Endothelial cell of umbilical vein (primary cell): ENCODE measurements around the gene LFNG. TPM values are rescaled to one million over a fixed set of nuclear protein-coding genes. Genes with fewer than 3 reads are reported as not detected.

ENCODE experiments used
- BruUV-seq: library from RNA; stranded (reverse); fragments of 400-500 nt; replicated peaks from 2 replicates; lab custom pipeline; 2021; lab: Mats Ljungman, UMichigan
- CTCF ChIA-PET: fragments of 300-600, 350-600 bp; sonication (Branson Sonifier 250); formaldehyde crosslinking; loops from one replicate; lab custom pipeline; 2021; ENCODE audit warnings: antibody characterized with exemption, inconsistent platforms; lab: Charles Lee
- POLR2A ChIA-PET: fragments of 300-600, 350-600 bp; sonication (Branson Sonifier 250); formaldehyde crosslinking; loops from one replicate; lab custom pipeline; 2021; ENCODE audit warnings: antibody characterized with exemption, inconsistent platforms; lab: Charles Lee
- DNase-seq: peaks from one replicate; pipeline ENCODE4 v3.0.0-alpha.2; 2011; ENCODE audit warnings: low read depth, low spot score
- FAIRE-seq: peaks from 2 replicates; lab custom pipeline; 2011; peaks lifted over from hg19 to GRCh38; lab: Jason Lieb, UNC
- H2AFZ ChIP-seq: 2 replicates; pipeline ENCODE4 v1.6.0; 2012; ENCODE audit warnings: low read depth, low read length, control low read depth, inconsistent platforms
- H3K27ac ChIP-seq: 2 replicates; pipeline ENCODE4 v1.5.1; 2011; ENCODE audit warnings: low read depth, mild to moderate bottlenecking, control low read depth, low read length, moderate library complexity; ENCODE audit not compliant: insufficient read depth
- H3K27me3 ChIP-seq, 2 experiments: 2 replicates each; pipeline versions ENCODE4 v1.6.0 to v1.6.1; 2011; ENCODE audit warnings: low read length in 2 of 2, mixed read lengths in 1 of 2; ENCODE audit not compliant: control insufficient read depth in 2 of 2, insufficient read depth in 2 of 2
- H3K36me3 ChIP-seq, 2 experiments: 2 replicates in 1 of 2; 3 replicates in 1 of 2; pipeline ENCODE4 v1.5.1; 2011; ENCODE audit warnings: low read length in 2 of 2, mild to moderate bottlenecking in 1 of 2, moderate library complexity in 1 of 2; ENCODE audit not compliant: control insufficient read depth in 2 of 2, insufficient read depth in 2 of 2; ENCODE audit errors: extremely low read depth in 1 of 2
- H3K4me1 ChIP-seq: 3 replicates; pipeline ENCODE4 v1.5.1; 2011; ENCODE audit warnings: mild to moderate bottlenecking, low read length; ENCODE audit not compliant: control insufficient read depth, insufficient read depth; ENCODE audit errors: extremely low read depth
- H3K4me2 ChIP-seq: 2 replicates; pipeline ENCODE4 v1.6.1; 2011; ENCODE audit warnings: low read length, control low read depth, mixed read lengths; ENCODE audit not compliant: insufficient read depth
- H3K4me3 ChIP-seq, 3 experiments: fragments of 200-600 bp in 1 of 3; sonication (generic), shearing (Covaris generic) in 1 of 3; replicated peaks in 1 of 3; 2 replicates each; pipeline ENCODE4 v1.5.1; 2011 to 2016; ENCODE audit warnings: control low read depth in 3 of 3, low read length in 3 of 3, mild to moderate bottlenecking in 2 of 3, inconsistent platforms in 1 of 3, low read depth in 1 of 3, moderate library complexity in 1 of 3; ENCODE audit not compliant: insufficient read depth in 1 of 3
- H3K79me2 ChIP-seq: 2 replicates; pipeline ENCODE4 v1.6.0; 2012; ENCODE audit warnings: low read length, inconsistent platforms; ENCODE audit not compliant: control insufficient read depth, insufficient read depth
- H3K9ac ChIP-seq: replicated peaks from 2 replicates; pipeline ENCODE3; 2011; ENCODE audit warnings: low read length, control low read depth; ENCODE audit not compliant: insufficient read depth; ENCODE audit errors: extremely low read depth
- H3K9me1 ChIP-seq: replicated peaks from 3 replicates; pipeline ENCODE4 v1.6.0; 2011; ENCODE audit warnings: mild to moderate bottlenecking, low read length; ENCODE audit not compliant: control insufficient read depth, insufficient read depth; ENCODE audit errors: extremely low read depth
- H3K9me3 ChIP-seq: replicated peaks from 2 replicates; pipeline ENCODE4 v1.5.1; 2012; ENCODE audit warnings: low read length, inconsistent platforms; ENCODE audit not compliant: control insufficient read depth, insufficient read depth
- H4K20me1 ChIP-seq: replicated peaks from 2 replicates; pipeline ENCODE3; 2011; ENCODE audit warnings: mild to moderate bottlenecking, low read length; ENCODE audit not compliant: control insufficient read depth, insufficient read depth; ENCODE audit errors: extremely low read depth
- EZH2 ChIP-seq: IDR thresholded peaks from 2 replicates; pipeline ENCODE4 v1.6.1; 2012; ENCODE audit warnings: borderline replicate concordance, low read depth, mild to moderate bottlenecking, moderate library complexity, low read length, inconsistent platforms; ENCODE audit not compliant: severe bottlenecking
- FOS ChIP-seq: IDR thresholded peaks from 2 replicates; pipeline ENCODE4 v1.6.1; 2011; ENCODE audit warnings: mild to moderate bottlenecking, low read length, moderate library complexity, borderline replicate concordance; ENCODE audit not compliant: insufficient read depth
- GATA2 ChIP-seq: IDR thresholded peaks from 2 replicates; pipeline ENCODE4 v1.7.0; 2011; ENCODE audit warnings: low read depth, mild to moderate bottlenecking, moderate library complexity, mixed read lengths, low read length; ENCODE audit not compliant: insufficient read length, insufficient read depth
- JUN ChIP-seq: IDR thresholded peaks from 2 replicates; pipeline ENCODE4 v1.6.1; 2011; ENCODE audit warnings: borderline replicate concordance, low read depth; ENCODE audit not compliant: insufficient read length, insufficient read depth
- MYC ChIP-seq: IDR thresholded peaks from one replicate; pipeline ENCODE4 v1.6.1; 2011; ENCODE audit warnings: mild to moderate bottlenecking, low read depth, low read length
- POLR2A ChIP-seq: IDR thresholded peaks from 2 replicates; pipeline ENCODE4 v1.6.1; 2012; ENCODE audit warnings: low read depth, mild to moderate bottlenecking, control low read depth, low read length
- POLR2AphosphoS5 ChIP-seq: IDR thresholded peaks from 2 replicates; pipeline ENCODE4 v1.6.1; 2012; ENCODE audit warnings: low read depth, mild to moderate bottlenecking, control low read depth, low read length, moderate library complexity; ENCODE audit not compliant: insufficient read depth
- dilution Hi-C: fragments of 300-500 bp; cut with MboI; formaldehyde crosslinking; loops from one replicate; pipeline ENCODE4 v1.15.0; 2019; ENCODE audit warnings: low sequenced_read_pairs; ENCODE audit not compliant: extremely low pct_ligation_motif_present
- intact Hi-C: fragments of 100-400 bp; cut with micrococcal nuclease; formaldehyde crosslinking; loops from one replicate; pipeline ENCODE4 v1.10.0; 2022
- polyA plus RNA-seq, 4 experiments: library from polyadenylated mRNA; depleted of rRNA in 3 of 4; stranded (reverse) in 3 of 4; unstranded in 1 of 4; fragments of >200 nt; gene quantifications; 2 replicates each; pipeline versions ENCODE4 v1.2.1 to v1.2.3, GENCODE V29; 2011 to 2012; ENCODE audit warnings: missing spikeins in 1 of 4
- total RNA-seq: library from RNA; stranded (reverse); gene quantifications from 2 replicates; pipeline ENCODE4 v1.2.3, GENCODE V29; 2021
- TF ChIP-seq, protein P1 (sequence below), 2 donors: IDR thresholded peaks; 1 replicate in 1 of 2; 2 replicates in 1 of 2; pipeline ENCODE4 v1.5.1; 2011; ENCODE audit warnings: low read length in 2 of 2, mild to moderate bottlenecking in 2 of 2, moderate library complexity in 2 of 2, control low read depth in 1 of 2, inconsistent platforms in 1 of 2, low read depth in 1 of 2; ENCODE audit not compliant: insufficient read depth in 1 of 2; ENCODE audit errors: extremely low read depth in 1 of 2
- TF ChIP-seq, protein P2 (sequence below): IDR thresholded peaks from 2 replicates; pipeline ENCODE4 v1.6.1; 2011; ENCODE audit not compliant: insufficient read depth, insufficient read length

Gene LFNG
- total and polyA plus RNA-seq, 2 donors (not counting 3 experiments of a cell fraction or from before 2014, with no cell fraction given) = 12.6 to 13.1 TPM

DNA sequence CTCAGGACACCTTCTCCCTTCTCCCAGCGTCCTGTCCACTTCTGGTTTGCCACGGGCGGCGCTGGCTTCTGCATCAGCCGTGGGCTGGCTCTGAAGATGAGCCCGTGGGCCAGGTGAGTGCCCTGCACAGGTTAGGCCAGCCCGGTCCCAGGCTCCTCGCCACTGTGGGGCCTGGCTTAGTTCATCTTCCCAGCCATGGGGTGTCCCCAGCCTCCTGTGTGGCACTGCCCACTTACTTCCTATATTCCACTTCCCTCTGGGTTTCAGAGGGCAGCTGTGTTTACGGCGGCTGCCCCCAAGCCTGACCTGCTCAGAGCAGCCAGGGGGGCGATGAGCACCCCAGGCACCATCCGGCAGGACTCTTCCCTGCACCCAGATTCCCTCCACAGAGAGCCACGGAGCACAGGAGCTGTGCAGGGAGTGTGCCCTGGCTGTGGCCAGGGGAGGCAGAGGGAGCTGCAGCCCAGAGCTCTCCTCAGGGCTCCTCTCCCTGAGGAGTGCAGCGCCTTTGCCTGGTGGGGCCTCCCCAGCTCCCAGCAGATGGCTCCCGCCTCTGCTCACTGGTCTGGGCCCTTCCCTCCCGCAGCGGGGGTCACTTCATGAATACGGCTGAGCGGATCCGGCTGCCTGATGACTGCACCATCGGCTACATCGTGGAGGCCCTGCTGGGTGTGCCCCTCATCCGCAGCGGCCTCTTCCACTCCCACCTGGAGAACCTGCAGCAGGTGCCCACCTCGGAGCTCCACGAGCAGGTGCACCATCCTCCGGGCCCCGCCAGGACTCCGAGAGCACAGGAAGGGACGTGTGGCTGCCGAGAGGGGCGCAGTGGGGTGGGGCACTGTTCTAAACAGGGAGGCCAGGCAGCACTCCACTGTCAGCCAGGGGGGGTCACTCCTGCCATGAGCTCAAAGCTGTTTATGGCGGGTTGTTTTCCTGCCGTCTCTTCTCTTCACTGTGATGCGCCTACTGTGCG lies 6.4 kb downstream of the LFNG start:
- no peak overlapping the region for H3K9ac ChIP-seq

More for the DNA sequence above, 6.4 kb downstream of the LFNG start:
- H3K79me2 ChIP-seq = no peaks in the 10 kb centered on the region
- no peak overlapping the region for H3K27ac ChIP-seq
- H3K36me3 ChIP-seq = no peaks in the 10 kb centered on the region
- no peaks in the 10 kb centered on the region for H3K9me1 ChIP-seq
- CTCF ChIA-PET = interaction anchor here (0.9 to 1.4 kb wide), 3 partner anchors 47 to 64 kb away, joined by 3 to 4 read pairs (median 3); no protein-coding TSS in a partner anchor
- no TSS peak for BruUV-seq
- H3K27me3 ChIP-seq = no peaks in the 10 kb centered on the region
- no peaks in the 10 kb centered on the region for H4K20me1 ChIP-seq
- no peak for FAIRE-seq
- H3K4me3 ChIP-seq = no peak overlapping the region
- H3K9me3 ChIP-seq = no peaks in the 10 kb centered on the region
- H3K4me1 ChIP-seq = peaks cover 61% of the 10 kb centered on the region
- H2AFZ ChIP-seq = no peak overlapping the region
- TF ChIP-seq POLR2AphosphoS5 = no peak
- TF ChIP-seq EZH2 = no peak
- TF ChIP-seq, protein P1, sequence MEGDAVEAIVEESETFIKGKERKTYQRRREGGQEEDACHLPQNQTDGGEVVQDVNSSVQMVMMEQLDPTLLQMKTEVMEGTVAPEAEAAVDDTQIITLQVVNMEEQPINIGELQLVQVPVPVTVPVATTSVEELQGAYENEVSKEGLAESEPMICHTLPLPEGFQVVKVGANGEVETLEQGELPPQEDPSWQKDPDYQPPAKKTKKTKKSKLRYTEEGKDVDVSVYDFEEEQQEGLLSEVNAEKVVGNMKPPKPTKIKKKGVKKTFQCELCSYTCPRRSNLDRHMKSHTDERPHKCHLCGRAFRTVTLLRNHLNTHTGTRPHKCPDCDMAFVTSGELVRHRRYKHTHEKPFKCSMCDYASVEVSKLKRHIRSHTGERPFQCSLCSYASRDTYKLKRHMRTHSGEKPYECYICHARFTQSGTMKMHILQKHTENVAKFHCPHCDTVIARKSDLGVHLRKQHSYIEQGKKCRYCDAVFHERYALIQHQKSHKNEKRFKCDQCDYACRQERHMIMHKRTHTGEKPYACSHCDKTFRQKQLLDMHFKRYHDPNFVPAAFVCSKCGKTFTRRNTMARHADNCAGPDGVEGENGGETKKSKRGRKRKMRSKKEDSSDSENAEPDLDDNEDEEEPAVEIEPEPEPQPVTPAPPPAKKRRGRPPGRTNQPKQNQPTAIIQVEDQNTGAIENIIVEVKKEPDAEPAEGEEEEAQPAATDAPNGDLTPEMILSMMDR (IDR thresholded peaks at IDR 0.05; ENCODE audit: extremely low read depth in 1 of 2, insufficient read depth in 1 of 2, low read depth in 1 of 2, low read length in 2 of 2) = no peak
- TF ChIP-seq FOS = no peak
- no peak for TF ChIP-seq GATA2
- no peak for TF ChIP-seq POLR2A
- TF ChIP-seq JUN = no peak
- TF ChIP-seq, protein P2, sequence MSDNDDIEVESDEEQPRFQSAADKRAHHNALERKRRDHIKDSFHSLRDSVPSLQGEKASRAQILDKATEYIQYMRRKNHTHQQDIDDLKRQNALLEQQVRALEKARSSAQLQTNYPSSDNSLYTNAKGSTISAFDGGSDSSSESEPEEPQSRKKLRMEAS = no peak
- no peak for TF ChIP-seq MYC
- dilution Hi-C loops (no loop called here), intact Hi-C loops (loop anchor here (10.0 kb wide), 1 partner anchor 121 kb away; the partner anchor contains the start of gene CHST12)
- DNase-seq = no peak
- H3K4me2 ChIP-seq = no peak overlapping the region
- POLR2A ChIA-PET = no interaction called here
